HG03139 (cell line): Measurements from ENCODE around the gene HNRNPL.
A peak's percentile ranks its signal among the peaks of the same experiment; 100 is the strongest.
"Not testable (repeated sequence)": the region's sequence is repeated elsewhere in the genome, so short reads cannot be mapped to it uniquely, and the experiment has no call there.

Experiments used
- ATAC-seq: cut with Tn5 transposase; IDR thresholded peaks from one replicate; pipeline ENCODE4 v1.9.1; 2021; ENCODE audit not compliant: unreplicated experiment

HNRNPL gene

GRCh38 chr19:38869836-38870607, 20.2 kb upstream of the HNRNPL start:
- ATAC-seq, result peak; percentile 63

DNA sequence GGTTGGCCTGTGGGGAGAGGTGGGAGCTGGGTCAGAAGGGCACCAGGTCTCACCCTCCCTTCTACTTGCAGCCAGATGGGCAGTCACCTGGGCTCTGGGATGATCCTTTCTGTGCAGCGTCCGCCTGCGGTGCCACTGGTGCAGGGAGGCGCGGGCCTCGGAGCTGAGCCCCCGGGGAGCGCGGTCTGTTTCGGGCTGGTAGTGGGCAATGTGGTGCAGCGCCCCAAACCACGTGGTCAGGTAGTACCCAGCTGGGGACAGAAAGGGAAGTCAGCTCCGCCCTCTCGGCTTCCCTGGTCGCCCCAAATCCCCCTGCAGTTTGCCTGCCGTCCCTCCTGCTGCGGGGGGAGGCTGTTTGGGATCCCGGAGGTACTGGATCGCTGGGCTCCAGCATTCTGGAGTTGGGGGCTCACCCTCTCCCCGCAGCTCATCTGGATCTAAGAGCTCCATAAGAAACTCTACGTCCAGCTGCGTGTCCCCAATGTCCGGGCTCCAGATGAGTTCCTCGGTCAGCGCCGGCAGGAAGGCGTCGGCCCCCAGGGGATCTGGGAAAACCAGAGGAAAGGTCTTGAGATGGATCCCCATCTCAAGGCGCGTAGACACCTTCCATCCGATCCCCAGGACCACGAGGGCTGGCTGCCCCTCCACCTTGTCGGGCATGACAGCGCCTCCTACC, 19.5 kb upstream of the HNRNPL start:
- no peak for ATAC-seq

- no peak for ATAC-seq
Observed at GRCh38 chr19:38868551-38868950, 18.8 kb upstream of the HNRNPL start.

DNA sequence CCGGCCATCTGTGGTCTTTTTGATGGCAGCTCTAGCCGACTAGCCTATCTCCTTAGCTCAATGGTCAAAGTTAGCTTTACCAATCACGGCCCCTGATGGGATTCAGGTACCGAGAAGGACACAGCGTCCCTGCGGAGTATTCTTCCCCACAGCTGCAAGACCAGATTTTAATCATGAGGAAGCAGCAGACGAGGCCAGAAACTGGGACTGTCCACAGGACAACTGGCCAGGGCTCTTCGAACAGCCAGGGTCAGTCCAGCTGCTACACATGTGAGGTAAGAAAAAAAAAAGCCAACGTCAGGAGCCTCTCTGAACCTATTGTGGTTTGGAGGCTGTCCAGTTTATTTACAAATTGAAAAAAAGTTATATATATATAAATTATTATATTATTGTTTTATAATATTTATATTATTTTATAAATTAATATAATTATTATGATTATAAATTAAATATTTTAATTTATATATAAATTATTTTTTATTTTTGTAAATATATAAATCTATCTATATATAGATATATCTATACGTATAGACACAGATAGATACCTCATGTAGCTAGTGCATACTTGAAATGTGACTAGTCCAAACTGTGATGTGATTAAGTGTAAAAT, 17.5 kb upstream of the HNRNPL start:
- no peak for ATAC-seq

DNA sequence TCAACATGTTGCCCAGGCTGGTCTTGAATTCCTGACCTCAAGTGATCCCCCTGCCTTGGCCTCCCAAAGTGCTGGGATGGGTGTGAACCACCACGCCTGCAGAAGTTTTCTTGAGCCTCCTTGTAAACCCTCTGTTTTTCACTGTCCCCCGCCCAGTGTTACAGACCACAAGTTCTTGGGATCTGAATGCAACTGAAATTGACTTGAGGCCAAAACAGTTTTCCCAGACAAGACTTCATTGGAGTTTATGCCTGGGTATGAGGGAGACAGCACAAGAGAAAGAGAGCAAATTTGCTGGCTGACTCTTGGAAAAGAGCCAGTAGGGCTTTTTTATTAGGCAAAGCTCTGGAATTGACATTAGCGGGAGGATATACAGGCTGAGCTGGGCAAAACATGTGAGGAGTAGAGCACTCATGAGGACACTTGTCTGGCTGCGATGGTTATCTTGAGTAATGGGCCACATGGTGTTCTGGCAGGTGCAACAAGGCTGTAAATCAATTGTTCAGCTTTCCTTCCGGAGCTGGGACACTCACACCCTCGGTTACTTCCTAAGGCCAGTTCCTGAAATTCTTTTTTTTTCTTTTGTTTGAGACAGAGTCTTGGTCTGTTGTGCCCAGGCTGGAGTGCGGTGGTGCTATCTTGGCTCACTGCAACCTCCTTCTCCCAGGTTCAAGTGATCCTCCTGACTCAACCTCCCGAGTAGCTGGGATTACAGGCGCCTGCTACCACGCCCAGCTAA, 12.7 kb upstream of the HNRNPL start:
- ATAC-seq, result no peak

- ATAC-seq, result no peak
Observed at GRCh38 chr19:38861368-38861767, 11.6 kb upstream of the HNRNPL start.

DNA sequence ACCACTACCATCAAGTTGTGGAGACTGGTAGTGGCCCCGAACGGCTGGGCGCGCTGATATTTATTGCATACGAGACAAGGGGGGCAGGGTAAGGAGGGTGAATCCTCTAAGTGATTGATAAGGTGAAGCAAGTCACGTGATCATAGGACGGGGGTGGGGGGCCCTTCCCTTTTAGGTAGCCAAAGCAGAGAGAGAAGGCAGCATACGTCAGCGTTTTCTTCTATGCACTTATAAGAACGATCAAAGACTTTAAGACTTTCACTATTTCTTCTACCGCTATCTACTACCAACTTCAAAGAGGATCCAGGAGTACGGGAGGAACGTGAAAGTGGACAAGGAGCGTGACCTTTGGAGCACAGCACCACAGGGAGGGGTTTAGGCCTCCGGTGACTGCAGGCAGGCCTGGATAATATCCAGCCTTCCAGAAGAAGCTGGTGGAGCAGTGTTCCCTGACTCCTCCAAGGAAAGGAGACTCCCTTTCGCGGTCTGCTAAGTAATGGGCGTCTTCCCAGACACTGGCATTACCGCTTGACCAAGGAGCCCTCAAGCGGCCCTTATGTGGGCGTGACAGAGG, 9.9 kb upstream of the HNRNPL start:
- not testable (repeated sequence) for ATAC-seq

GRCh38 chr19:38856813-38857212, 7.0 kb upstream of the HNRNPL start:
- no peak for ATAC-seq

GRCh38 chr19:38855751-38856150, 6.0 kb upstream of the HNRNPL start:
- not testable (repeated sequence) for ATAC-seq

GRCh38 chr19:38854961-38855360, 5.2 kb upstream of the HNRNPL start:
- ATAC-seq, result not testable (repeated sequence)

DNA sequence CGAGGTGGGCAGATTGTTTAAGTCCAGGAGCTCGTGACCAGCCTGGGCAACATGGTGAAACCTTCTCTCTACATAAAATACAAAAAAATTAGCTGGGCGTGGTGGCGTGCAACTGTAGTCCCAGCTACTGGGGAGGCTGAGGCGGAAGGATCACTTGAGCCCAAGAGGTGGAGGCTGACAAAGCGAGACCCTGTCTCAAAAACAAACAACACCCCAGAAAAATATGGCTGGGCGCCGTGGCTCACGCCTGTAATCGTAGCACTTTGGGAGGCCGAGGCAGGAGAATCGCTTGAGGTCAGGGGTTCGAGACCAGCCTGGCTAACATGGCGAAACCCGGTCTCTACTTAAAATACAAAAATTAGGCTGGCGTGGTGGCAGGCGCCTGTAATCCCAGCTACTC, 3.4 kb upstream of the HNRNPL start:
- no peak for ATAC-seq

DNA sequence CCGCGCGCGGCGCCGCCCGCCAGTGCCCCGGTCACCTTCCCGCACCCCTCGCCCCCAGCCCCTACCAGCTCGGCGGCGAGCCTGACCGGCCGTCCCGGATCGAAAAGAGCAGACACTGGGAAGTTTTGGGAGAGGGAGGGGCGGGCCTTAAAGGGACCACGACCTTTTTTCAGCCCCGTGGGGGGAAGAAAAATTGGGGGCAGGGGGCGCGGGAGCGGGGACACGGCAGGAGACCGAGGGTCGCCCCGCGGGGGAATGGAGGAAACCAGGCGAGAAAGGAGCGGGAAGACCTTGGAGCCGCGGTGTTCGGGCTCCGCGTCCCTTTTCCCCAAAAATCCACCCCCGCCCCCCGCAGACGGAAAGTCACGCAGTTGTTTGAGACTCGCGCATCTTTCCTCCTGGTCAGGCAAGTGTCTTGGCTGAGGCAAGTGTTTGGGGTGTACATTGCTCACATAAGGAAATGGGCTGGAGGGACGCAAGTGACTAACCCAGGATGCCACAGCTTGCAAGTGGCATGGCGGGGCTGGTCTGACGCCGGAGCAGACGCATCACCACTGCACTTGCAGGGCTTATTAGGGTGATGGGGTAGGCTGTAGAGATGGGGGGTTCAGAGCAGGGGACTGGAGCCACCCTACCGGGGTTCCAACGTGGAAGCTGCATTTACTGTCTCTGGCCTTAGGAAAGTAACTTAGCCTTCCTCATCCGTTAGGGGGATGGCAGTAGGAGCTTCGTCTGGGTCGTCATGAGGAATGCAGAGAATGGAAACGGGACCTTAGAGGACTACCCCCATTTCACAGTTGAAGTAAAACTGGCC, 2.7 kb upstream of the HNRNPL start:
- no peak for ATAC-seq

DNA sequence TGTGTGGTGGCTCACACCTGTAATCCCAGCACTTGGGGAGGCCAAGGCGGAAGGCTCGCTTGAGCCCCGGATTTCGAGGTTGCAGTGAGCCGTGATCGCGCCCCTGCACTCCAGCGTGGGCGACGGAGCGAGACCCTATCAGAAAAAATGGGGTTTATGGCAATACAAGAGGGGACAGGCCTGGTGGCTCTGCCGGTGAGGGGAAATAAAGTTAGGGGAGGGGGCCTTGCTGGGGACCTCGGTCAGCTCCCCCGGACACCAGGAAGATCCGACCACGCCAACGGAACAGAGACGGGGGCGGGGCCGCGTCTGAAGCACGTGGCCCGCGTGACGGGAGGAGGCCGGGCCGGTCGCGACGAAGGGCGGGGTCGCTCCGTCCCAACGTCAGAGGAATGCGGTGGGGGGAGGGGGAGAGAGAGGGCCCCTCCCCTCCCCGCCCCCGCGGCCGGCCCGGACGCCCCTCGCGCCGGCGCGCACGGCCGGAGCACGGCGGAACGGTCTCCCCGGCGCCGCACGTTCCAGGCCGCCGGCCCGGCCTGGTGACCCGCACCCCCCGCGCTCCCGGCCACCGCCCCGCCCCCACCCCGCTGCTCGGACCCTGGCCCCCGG, 1.9 kb upstream of the HNRNPL start:
- ATAC-seq, result peak; percentile 23

GRCh38 chr19:38850976-38851621, 1.3 kb upstream of the HNRNPL start:
- ATAC-seq, result no peak

DNA sequence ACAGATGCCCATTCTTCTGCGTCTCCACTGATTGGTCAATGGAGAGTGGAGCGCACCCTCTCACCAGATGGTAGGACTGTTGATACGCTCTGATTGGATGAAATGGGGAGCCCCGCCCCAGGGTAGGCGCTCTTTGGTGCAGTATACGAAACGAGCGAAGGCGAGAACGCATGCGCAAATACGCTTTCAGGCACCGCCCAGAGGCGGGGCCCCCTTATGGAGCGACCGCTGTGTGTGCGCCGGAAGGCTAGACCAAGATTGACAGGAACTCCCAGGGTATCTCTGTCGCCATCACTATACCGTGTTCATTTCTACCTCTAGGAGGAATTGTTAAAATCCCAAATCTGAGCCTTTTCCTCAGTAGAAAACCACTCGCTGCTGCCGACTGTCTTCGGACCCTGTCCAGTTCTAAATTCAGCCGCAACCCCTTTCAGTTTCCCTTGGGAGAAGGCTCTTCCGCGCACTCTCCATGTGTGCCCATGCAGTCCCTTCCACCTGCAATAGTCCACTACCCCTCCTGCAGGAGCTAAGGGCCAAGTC, 720 bp upstream of the HNRNPL start:
- ATAC-seq, result peak; percentile 62

GRCh38 chr19:38849147-38849859, 483 bp downstream of the HNRNPL start:
- peak; percentile 18 for ATAC-seq

DNA sequence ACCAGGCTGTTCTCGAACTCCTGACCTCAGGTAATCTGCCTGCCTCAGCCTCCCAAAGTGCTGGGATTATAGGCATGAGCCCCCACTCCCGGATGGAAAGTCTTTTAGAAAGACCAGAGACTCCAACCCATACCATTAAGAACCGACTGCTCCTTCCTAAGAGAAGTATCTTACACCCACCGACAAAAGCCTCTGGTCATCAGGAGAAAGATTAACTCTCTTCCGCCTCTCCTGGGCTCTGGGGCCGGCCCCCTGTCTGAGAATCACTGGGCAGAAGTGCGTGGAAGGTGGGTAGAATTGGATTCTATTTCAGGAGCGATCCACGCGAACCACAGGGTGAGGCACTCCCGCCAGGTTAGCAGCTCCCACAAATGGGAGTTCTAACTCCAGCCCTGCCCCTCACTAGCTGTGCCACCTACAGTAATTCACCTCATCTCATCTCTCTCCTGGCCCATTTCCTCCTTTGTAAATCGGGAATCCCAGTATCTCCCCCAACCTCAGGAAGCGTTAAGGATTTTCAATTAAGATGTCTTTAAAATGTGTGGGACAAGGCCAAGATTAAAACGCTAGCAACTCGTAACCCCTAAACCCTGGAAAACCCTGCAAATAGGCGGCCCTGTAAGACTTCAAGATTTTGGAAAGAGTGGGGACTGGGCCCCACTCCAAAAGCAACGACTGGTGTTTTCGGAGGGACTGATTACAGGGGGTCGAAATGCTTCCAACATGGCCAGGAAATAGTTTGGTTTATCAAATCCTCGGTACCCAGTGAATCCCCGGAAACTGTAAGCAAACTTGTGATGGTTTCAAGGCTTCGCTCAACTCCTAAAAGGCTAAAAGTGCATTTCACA, 1.3 kb downstream of the HNRNPL start:
- no peak for ATAC-seq

GRCh38 chr19:38846097-38846496, 3.7 kb downstream of the HNRNPL start:
- ATAC-seq, result no peak
